Measurements from ENCODE around the gene PKN1.
A peak's percentile ranks its signal among the peaks of the same experiment; 100 is the strongest.

The PKN1 gene

GRCh38 chr19:14433554-14434501 lies 722 bp downstream of the PKN1 start:
- Histone ChIP-seq H3K4me2 (ENCODE audit: insufficient read depth, low read length, poor library complexity, severe bottlenecking) (peak overlapping the region; percentile 84), H3K9ac (ENCODE audit: low read depth, low read length, poor library complexity) (peak overlapping the region; percentile 93), H3K23ac (ENCODE audit: low read depth, low read length, poor library complexity) (peak overlapping the region; percentile 34), H2BK15ac (ENCODE audit: low read length) (peak overlapping the region; percentile 15), H2BK120ac (ENCODE audit: low read depth, low read length) (no peak overlapping the region), H3K27ac (replicated peaks; ENCODE audit: low read length) (no peak overlapping the region), H4K91ac (ENCODE audit: low read depth, low read length, poor library complexity) (peak overlapping the region; percentile 28), H2BK12ac (ENCODE audit: low read length) (no peak overlapping the region), H3K9me3 (replicated peaks in 1 of 2; ENCODE audit: control insufficient read depth in 2 of 2, insufficient read depth in 1 of 2, low read depth in 1 of 2, low read length in 2 of 2) (no peaks in the 10 kb centered on the region), H3K36me3 (replicated peaks in 1 of 2; ENCODE audit: control insufficient read depth in 2 of 2, insufficient read depth in 2 of 2, low read length in 2 of 2) (peaks cover 0 to 9% of the 10 kb centered on the region in 2 donors), H3K18ac (ENCODE audit: low read length) (peak overlapping the region; percentile 93), H3K27me3 (ENCODE audit: control insufficient read depth in 3 of 3, insufficient read depth in 3 of 3, low read depth in 1 of 3, low read length in 3 of 3) (no peaks in the 10 kb centered on the region), H2AFZ (ENCODE audit: low read length) (peak overlapping the region; percentile 93), H3K4ac (ENCODE audit: low read length) (peak overlapping the region; percentile 89), H3K4me3 (ENCODE audit: low read length in 2 of 2) (peak overlapping the region; percentile 50 to 90), H4K8ac (ENCODE audit: low read depth, low read length) (no peak overlapping the region), H2BK5ac (ENCODE audit: low read length) (peak overlapping the region; percentile 42), H2AK5ac (ENCODE audit: low read depth, low read length) (peak overlapping the region; percentile 97), H3K14ac (ENCODE audit: low read length) (peak overlapping the region; percentile 82), H3K4me1 (ENCODE audit: control insufficient read depth in 2 of 2, insufficient read depth in 1 of 2, low read depth in 1 of 2, low read length in 2 of 2) (peaks cover 5 to 9% of the 10 kb centered on the region in 2 donors), H3K79me1 (ENCODE audit: low read depth, low read length) (peaks cover 11% of the 10 kb centered on the region)
- DNase-seq (ENCODE audit: low spot score), result no peak
- no CpG with 5 or more reads among the region's 52 CpGs for WGBS, 2 donors (ENCODE audit: extremely low coverage in 2 of 2, insufficient read length in 2 of 2, insufficient replicate concordance in 1 of 2)

- Histone ChIP-seq H2BK15ac (ENCODE audit: low read length) (no peak overlapping the region), H3K4me1 (ENCODE audit: control insufficient read depth in 2 of 2, insufficient read depth in 1 of 2, low read depth in 1 of 2, low read length in 2 of 2) (peaks cover 5 to 13% of the 10 kb centered on the region in 2 donors), H3K4ac (ENCODE audit: low read length) (no peak overlapping the region), H3K79me1 (ENCODE audit: low read depth, low read length) (peaks cover 16% of the 10 kb centered on the region), H3K4me3 (ENCODE audit: low read length in 2 of 2) (peak overlapping the region in 1 of 2 donors; percentile 50), H3K4me2 (ENCODE audit: insufficient read depth, low read length, poor library complexity, severe bottlenecking) (peak overlapping the region; percentile 21), H3K27ac (replicated peaks; ENCODE audit: low read length) (no peak overlapping the region), H3K27me3 (ENCODE audit: control insufficient read depth in 3 of 3, insufficient read depth in 3 of 3, low read depth in 1 of 3, low read length in 3 of 3) (no peaks in the 10 kb centered on the region), H3K36me3 (replicated peaks in 1 of 2; ENCODE audit: control insufficient read depth in 2 of 2, insufficient read depth in 2 of 2, low read length in 2 of 2) (peaks cover 0 to 12% of the 10 kb centered on the region in 2 donors), H4K91ac (ENCODE audit: low read depth, low read length, poor library complexity) (no peak overlapping the region), H3K14ac (ENCODE audit: low read length) (no peak overlapping the region), H4K8ac (ENCODE audit: low read depth, low read length) (no peak overlapping the region), H2BK120ac (ENCODE audit: low read depth, low read length) (no peak overlapping the region), H2BK12ac (ENCODE audit: low read length) (no peak overlapping the region), H2BK5ac (ENCODE audit: low read length) (no peak overlapping the region), H3K23ac (ENCODE audit: low read depth, low read length, poor library complexity) (peak overlapping the region; percentile 16), H3K18ac (ENCODE audit: low read length) (no peak overlapping the region), H3K9ac (ENCODE audit: low read depth, low read length, poor library complexity) (no peak overlapping the region), H2AK5ac (ENCODE audit: low read depth, low read length) (peak overlapping the region; percentile 97), H2AFZ (ENCODE audit: low read length) (no peak overlapping the region), H3K9me3 (replicated peaks in 1 of 2; ENCODE audit: control insufficient read depth in 2 of 2, insufficient read depth in 1 of 2, low read depth in 1 of 2, low read length in 2 of 2) (no peaks in the 10 kb centered on the region)
- DNase-seq (ENCODE audit: low spot score), result no peak
- no CpG with 5 or more reads among the region's 23 CpGs for WGBS, 2 donors (ENCODE audit: extremely low coverage in 2 of 2, insufficient read length in 2 of 2, insufficient replicate concordance in 1 of 2)
These were observed 1.6 kb downstream of the PKN1 start for GRCh38 chr19:14434543-14435319.

- Histone ChIP-seq H3K79me1 (ENCODE audit: low read depth, low read length) (peaks cover 18% of the 10 kb centered on the region), H3K27ac (replicated peaks; ENCODE audit: low read length) (no peak overlapping the region), H3K36me3 (replicated peaks in 1 of 2; ENCODE audit: control insufficient read depth in 2 of 2, insufficient read depth in 2 of 2, low read length in 2 of 2) (peaks cover 0 to 12% of the 10 kb centered on the region in 2 donors), H3K18ac (ENCODE audit: low read length) (no peak overlapping the region), H2BK120ac (ENCODE audit: low read depth, low read length) (no peak overlapping the region), H3K4me3 (ENCODE audit: low read length in 2 of 2) (no peak overlapping the region), H3K27me3 (ENCODE audit: control insufficient read depth in 3 of 3, insufficient read depth in 3 of 3, low read depth in 1 of 3, low read length in 3 of 3) (no peaks in the 10 kb centered on the region), H2AK5ac (ENCODE audit: low read depth, low read length) (no peak overlapping the region), H2BK12ac (ENCODE audit: low read length) (no peak overlapping the region), H2AFZ (ENCODE audit: low read length) (no peak overlapping the region), H3K4me1 (ENCODE audit: control insufficient read depth in 2 of 2, insufficient read depth in 1 of 2, low read depth in 1 of 2, low read length in 2 of 2) (peaks cover 5 to 13% of the 10 kb centered on the region in 2 donors), H3K9ac (ENCODE audit: low read depth, low read length, poor library complexity) (no peak overlapping the region), H3K14ac (ENCODE audit: low read length) (no peak overlapping the region), H3K9me3 (replicated peaks in 1 of 2; ENCODE audit: control insufficient read depth in 2 of 2, insufficient read depth in 1 of 2, low read depth in 1 of 2, low read length in 2 of 2) (no peaks in the 10 kb centered on the region), H3K4ac (ENCODE audit: low read length) (no peak overlapping the region), H3K4me2 (ENCODE audit: insufficient read depth, low read length, poor library complexity, severe bottlenecking) (no peak overlapping the region), H2BK5ac (ENCODE audit: low read length) (no peak overlapping the region), H4K8ac (ENCODE audit: low read depth, low read length) (no peak overlapping the region), H4K91ac (ENCODE audit: low read depth, low read length, poor library complexity) (no peak overlapping the region), H2BK15ac (ENCODE audit: low read length) (no peak overlapping the region), H3K23ac (ENCODE audit: low read depth, low read length, poor library complexity) (peak overlapping the region; percentile 16)
- no peak for DNase-seq (ENCODE audit: low spot score)
- WGBS, 2 donors (ENCODE audit: extremely low coverage in 2 of 2, insufficient read length in 2 of 2, insufficient replicate concordance in 1 of 2), result no CpG with 5 or more reads among the region's 17 CpGs
These were observed 2.4 kb downstream of the PKN1 start for GRCh38 chr19:14435320-14436050.
